ENCODE measurements around the gene FMO3.

The FMO3 gene

DNA sequence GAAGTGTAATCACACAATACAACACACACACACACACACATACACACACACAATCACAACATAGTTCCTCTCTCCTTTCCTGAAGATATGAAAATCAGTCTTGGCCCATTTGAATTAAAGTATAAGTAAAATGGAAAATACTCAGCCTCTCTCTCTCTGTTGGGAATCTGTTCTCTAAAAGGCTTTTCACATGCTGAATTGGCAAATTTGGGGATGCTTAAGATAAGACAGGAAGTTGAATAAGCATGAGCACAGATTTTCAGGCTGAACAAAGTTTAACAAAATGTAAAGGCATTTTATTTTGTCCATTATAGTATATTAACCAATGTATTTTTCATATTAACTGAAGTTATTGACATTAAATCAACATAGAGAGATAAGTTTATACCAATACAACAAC is 70.7 kb downstream of the FMO3 start:
- H3K9me3 Mint-ChIP-seq, result no peaks in the 10 kb centered on the region
- H3K4me3 Mint-ChIP-seq, result no peak overlapping the region
- H3K27me3 Mint-ChIP-seq, result peaks cover 7% of the 10 kb centered on the region
- ATAC-seq (no peak), DNase-seq (no peak)
- no peak overlapping the region for H3K27ac Mint-ChIP-seq
- no peaks in the 10 kb centered on the region for H3K4me1 Mint-ChIP-seq

GRCh38 chr1:171166361-171166760 is 75.7 kb downstream of the FMO3 start:
- DNase-seq (no peak), ATAC-seq (no peak)
- Mint-ChIP-seq H3K4me1 (no peaks in the 10 kb centered on the region), H3K9me3 (peaks cover 0 to 6% of the 10 kb centered on the region in 2 donors), H3K4me3 (no peak overlapping the region), H3K27ac (no peak overlapping the region), H3K27me3 (peaks cover 25% of the 10 kb centered on the region)
